ENCODE results near the gene ZCCHC14.

Gene ZCCHC14

GRCh38 chr16:87502308-87502969 lies 9.6 kb upstream of the ZCCHC14 start:
- H4K20me1 ChIP-seq (ENCODE audit: low read depth, low read length) = no peaks in the 10 kb centered on the region
- H3K9ac ChIP-seq (ENCODE audit: low read length) = no peak overlapping the region
- H3K27me3 ChIP-seq (ENCODE audit: low read length) = no peaks in the 10 kb centered on the region
- no peak overlapping the region for H3K4me2 ChIP-seq (ENCODE audit: low read depth, low read length, poor library complexity, severe bottlenecking)
- no peak overlapping the region for H3K4me3 ChIP-seq (ENCODE audit: insufficient read depth, low read length, poor library complexity, severe bottlenecking)
- H3K9me3 ChIP-seq (ENCODE audit: insufficient read depth, low read length) = no peaks in the 10 kb centered on the region; the same call in 1 of the 2 replicates
- H2AFZ ChIP-seq (ENCODE audit: low read depth, low read length, severe bottlenecking) = no peak overlapping the region
- no peak for TF ChIP-seq EZH2phosphoT487 (conservative IDR thresholded peaks at IDR 0.05; ENCODE audit: low read length)
- no peak for TF ChIP-seq CTCF (IDR thresholded peaks at IDR 0.05; ENCODE audit: insufficient read depth, low read length, poor library complexity, severe bottlenecking)
- no peaks in the 10 kb centered on the region for H3F3A ChIP-seq (ENCODE audit: insufficient read depth)
- no peaks in the 10 kb centered on the region for H3K36me3 ChIP-seq (ENCODE audit: low read length)
- H3K9me2 ChIP-seq (replicated peaks; ENCODE audit: insufficient read depth, low read length) = no peaks in the 10 kb centered on the region
- no peak overlapping the region for H3K27ac ChIP-seq (ENCODE audit: low read depth, low read length)
- H3K79me2 ChIP-seq (ENCODE audit: insufficient read depth, low read length) = no peaks in the 10 kb centered on the region

DNA sequence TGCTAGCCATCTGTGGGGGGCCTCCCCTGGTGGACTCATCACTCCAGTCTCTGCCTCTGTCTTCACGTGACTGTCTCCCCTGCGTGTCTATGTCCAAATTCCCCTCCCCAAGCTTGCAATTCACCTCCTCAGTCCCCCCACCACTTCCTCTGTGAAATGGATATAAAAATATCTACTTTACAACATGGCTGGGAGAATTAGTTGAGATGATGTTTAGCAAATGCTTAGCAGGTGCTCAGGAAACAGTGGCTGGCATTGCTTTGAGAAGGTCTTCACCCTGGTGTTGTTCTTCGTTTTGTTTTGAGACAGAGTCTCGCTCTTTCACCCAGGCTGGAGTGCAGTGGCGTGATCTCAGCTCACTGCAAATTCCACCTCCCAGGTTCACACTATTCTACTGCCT lies 8.3 kb upstream of the ZCCHC14 start:
- no peaks in the 10 kb centered on the region for H4K20me1 ChIP-seq (ENCODE audit: low read depth, low read length)
- H2AFZ ChIP-seq (ENCODE audit: low read depth, low read length, severe bottlenecking) = no peak overlapping the region
- TF ChIP-seq EZH2phosphoT487 (conservative IDR thresholded peaks at IDR 0.05; ENCODE audit: low read length) (no peak), CTCF (IDR thresholded peaks at IDR 0.05; ENCODE audit: insufficient read depth, low read length, poor library complexity, severe bottlenecking) (no peak)
- no peaks in the 10 kb centered on the region for H3F3A ChIP-seq (ENCODE audit: insufficient read depth)
- H3K9ac ChIP-seq (ENCODE audit: low read length) = no peak overlapping the region
- H3K4me2 ChIP-seq (ENCODE audit: low read depth, low read length, poor library complexity, severe bottlenecking) = no peak overlapping the region
- H3K9me3 ChIP-seq (ENCODE audit: insufficient read depth, low read length) = no peaks in the 10 kb centered on the region; the same call in 1 of the 2 replicates
- H3K27me3 ChIP-seq (ENCODE audit: low read length) = no peaks in the 10 kb centered on the region
- no peaks in the 10 kb centered on the region for H3K79me2 ChIP-seq (ENCODE audit: insufficient read depth, low read length)
- no peaks in the 10 kb centered on the region for H3K9me2 ChIP-seq (replicated peaks; ENCODE audit: insufficient read depth, low read length)
- no peaks in the 10 kb centered on the region for H3K36me3 ChIP-seq (ENCODE audit: low read length)
- no peak overlapping the region for H3K4me3 ChIP-seq (ENCODE audit: insufficient read depth, low read length, poor library complexity, severe bottlenecking)
- H3K27ac ChIP-seq (ENCODE audit: low read depth, low read length) = no peak overlapping the region

- Histone ChIP-seq H3K36me3 (ENCODE audit: low read length) (no peaks in the 10 kb centered on the region), H3K9ac (ENCODE audit: low read length) (no peak overlapping the region), H3K9me3 (ENCODE audit: insufficient read depth, low read length) (no peaks in the 10 kb centered on the region; the same call in 1 of the 2 replicates), H2AFZ (ENCODE audit: low read depth, low read length, severe bottlenecking) (no peak overlapping the region), H3K9me2 (replicated peaks; ENCODE audit: insufficient read depth, low read length) (no peaks in the 10 kb centered on the region), H3K27me3 (ENCODE audit: low read length) (no peaks in the 10 kb centered on the region), H3K4me2 (ENCODE audit: low read depth, low read length, poor library complexity, severe bottlenecking) (no peak overlapping the region), H3K4me3 (ENCODE audit: insufficient read depth, low read length, poor library complexity, severe bottlenecking) (no peak overlapping the region), H3F3A (ENCODE audit: insufficient read depth) (no peaks in the 10 kb centered on the region), H3K79me2 (ENCODE audit: insufficient read depth, low read length) (no peaks in the 10 kb centered on the region), H4K20me1 (ENCODE audit: low read depth, low read length) (no peaks in the 10 kb centered on the region), H3K27ac (ENCODE audit: low read depth, low read length) (no peak overlapping the region)
- TF ChIP-seq CTCF (IDR thresholded peaks at IDR 0.05; ENCODE audit: insufficient read depth, low read length, poor library complexity, severe bottlenecking) = no peak
- no peak for TF ChIP-seq EZH2phosphoT487 (conservative IDR thresholded peaks at IDR 0.05; ENCODE audit: low read length)
These were observed 6.3 kb upstream of the ZCCHC14 start for GRCh38 chr16:87499189-87499486.
